GM12872 (cell line): ENCODE data around the gene PTTG2.

Source experiments
- TF ChIP-seq, protein P1 (sequence below): IDR thresholded peaks from 3 replicates; pipeline ENCODE4 v1.5.1; 2011; ENCODE audit warnings: low read depth, mild to moderate bottlenecking, low read length, moderate library complexity; ENCODE audit not compliant: insufficient read depth

Gene PTTG2

GRCh38 chr4:37991623-37992410, 31.6 kb downstream of the PTTG2 start:
- TF ChIP-seq, protein P1, sequence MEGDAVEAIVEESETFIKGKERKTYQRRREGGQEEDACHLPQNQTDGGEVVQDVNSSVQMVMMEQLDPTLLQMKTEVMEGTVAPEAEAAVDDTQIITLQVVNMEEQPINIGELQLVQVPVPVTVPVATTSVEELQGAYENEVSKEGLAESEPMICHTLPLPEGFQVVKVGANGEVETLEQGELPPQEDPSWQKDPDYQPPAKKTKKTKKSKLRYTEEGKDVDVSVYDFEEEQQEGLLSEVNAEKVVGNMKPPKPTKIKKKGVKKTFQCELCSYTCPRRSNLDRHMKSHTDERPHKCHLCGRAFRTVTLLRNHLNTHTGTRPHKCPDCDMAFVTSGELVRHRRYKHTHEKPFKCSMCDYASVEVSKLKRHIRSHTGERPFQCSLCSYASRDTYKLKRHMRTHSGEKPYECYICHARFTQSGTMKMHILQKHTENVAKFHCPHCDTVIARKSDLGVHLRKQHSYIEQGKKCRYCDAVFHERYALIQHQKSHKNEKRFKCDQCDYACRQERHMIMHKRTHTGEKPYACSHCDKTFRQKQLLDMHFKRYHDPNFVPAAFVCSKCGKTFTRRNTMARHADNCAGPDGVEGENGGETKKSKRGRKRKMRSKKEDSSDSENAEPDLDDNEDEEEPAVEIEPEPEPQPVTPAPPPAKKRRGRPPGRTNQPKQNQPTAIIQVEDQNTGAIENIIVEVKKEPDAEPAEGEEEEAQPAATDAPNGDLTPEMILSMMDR = no peak

DNA sequence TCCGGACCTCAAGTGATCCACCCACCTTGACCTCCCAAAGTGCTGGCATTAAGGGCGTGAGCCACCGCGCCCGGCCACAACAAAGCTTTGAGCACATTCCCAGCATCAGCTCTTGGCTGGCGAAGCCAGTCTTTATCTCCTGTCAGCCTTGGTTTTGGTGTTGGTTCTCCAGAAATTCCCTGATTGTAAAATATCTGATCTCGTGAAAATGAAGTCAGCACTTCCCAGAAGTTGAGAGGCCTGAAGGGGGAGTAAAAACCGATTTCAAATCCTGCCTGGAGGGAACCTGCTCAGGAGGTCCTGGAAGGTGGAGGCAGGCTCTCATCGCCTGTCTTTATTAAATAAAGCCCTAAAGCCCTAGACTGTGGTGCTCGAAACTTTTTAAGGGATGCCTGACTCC, 33.6 kb downstream of the PTTG2 start:
- TF ChIP-seq, protein P1 = no peak

- TF ChIP-seq, protein P1 = no peak
These were observed 34.4 kb downstream of the PTTG2 start for GRCh38 chr4:37994569-37994968.

DNA sequence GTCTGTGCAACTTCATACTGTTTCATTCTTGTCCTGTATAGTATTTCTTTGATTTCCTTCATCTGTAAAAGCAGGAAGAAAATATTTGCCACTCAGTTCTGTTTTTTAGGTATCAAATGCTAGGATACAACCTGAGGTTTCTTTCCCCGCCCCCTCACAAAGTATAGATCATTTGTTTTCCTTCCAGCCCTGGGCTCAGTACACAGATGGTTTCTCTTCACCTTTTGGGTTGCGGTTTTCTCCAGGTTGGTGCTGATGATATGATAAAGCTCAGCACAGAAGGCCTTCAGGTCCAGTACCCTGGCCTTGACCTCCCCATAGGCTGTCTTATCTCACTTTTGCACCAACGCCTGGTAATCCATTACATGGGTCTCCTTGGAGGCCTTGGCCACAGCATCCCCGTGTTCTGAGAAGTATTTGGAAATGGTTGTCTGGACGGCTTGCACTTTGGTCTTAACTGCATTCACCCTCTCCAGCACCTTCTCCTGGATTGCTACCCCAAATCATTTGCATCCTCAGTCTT, 35.2 kb downstream of the PTTG2 start:
- TF ChIP-seq, protein P1 = no peak

- TF ChIP-seq, protein P1 = no peak
These were observed 36.0 kb downstream of the PTTG2 start for GRCh38 chr4:37995981-37996775.

GRCh38 chr4:37998226-37998625, 38.0 kb downstream of the PTTG2 start:
- TF ChIP-seq, protein P1 = no peak

- TF ChIP-seq, protein P1 = no peak
These were observed 39.0 kb downstream of the PTTG2 start for GRCh38 chr4:37999000-37999716.
